GM10266 (cell line): ENCODE measurements around the gene H2AZ1.

Experiments
- DNase-seq: peaks from one replicate; pipeline ENCODE4 v3.0.0; 2012; ENCODE audit errors: extremely low spot score
- CTCF ChIP-seq: IDR thresholded peaks from 2 replicates; pipeline ENCODE4 v1.5.1; 2012; ENCODE audit warnings: mild to moderate bottlenecking, low read depth; ENCODE audit not compliant: control insufficient read depth, insufficient read depth; ENCODE audit errors: missing control alignments

Gene H2AZ1

DNA sequence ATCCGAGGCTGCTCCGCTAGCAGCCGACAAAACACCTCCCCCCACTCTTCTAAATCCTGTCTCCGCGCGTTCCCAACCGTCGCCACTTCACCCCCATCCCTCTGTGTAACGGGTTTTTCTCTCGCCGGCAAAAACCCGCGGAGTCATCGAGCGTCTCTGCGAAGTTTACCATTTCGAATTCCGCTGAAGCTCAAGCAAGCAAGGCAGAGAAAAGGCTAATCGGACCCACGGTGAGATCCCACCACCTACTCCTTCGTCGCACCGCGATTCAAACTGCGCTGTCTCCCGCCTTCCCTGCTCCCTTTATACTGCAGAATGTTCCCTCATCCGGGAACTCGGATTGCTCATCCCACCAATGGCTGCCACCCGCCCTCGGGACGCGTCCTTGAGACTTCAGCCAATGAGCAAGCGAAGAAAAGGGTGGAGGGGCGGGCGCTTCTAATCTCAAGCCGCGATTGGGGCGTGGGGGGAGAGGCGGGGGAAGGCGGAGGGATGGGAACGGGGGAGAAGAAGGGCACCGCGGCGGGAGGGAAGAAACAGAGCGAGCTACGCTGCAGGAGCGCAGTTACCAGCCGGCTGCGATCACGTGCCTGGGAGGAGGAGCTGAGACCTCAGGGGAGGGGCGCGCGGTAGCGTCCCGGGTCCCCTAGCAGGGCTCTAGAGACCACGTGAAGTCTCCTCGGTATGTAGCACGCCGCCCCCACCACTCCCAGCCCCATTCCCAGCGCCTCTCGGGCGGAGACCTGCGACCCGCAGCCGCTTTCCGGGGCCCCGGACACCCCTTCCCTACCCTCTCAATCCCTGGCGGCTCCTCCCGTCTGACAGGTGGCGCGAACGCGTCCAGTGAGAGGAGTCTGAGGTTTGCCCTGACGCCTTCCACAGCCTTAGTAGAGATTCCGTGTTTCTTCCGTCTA is at the start of gene H2AZ1:
Gene H2AZ1 (minus strand): TSS at position 277 of the 914 bp plus-strand sequence. CDS start 105 bp downstream, at position 172.
- peak; percentile 97 for DNase-seq
- no peak for TF ChIP-seq CTCF

DNA sequence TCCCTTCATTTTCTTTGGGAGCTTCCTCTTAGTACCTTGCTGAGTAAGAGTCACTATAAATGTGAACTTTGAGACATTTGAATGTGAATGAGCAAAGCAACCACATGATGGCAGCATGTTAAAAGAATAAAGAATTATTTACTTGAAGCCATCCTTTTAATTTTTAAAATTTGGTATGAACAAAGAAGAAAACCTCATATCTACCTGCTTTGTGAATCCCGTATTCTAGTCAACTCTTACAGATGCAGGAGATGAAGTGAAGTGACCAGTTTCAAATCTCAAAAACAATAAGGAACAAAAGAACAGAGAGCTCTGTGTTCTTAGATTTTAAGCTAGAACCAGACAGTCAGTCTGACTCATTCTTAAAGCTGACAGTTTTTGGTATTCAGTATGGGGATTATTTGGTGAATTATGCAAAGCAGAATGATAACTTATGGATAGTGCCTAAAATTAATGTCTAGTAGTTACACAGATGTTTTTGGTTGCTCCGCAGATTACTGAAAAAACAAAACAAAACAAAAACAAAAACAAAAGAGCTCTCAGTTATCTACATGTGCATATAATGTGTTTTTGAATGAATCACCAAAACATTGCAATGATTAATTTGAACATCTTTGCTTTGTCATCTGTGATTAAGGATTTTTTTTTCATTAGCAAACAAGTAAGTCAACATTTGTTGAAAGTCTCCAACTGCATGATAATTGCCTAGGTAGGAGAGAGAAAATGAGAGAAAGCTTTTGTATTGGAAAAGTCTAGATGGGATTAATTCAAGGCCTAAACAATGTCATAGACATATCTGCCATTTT is 48.2 kb upstream of the H2AZ1 start:
- peak; percentile 50 for TF ChIP-seq CTCF
- DNase-seq: peak; percentile 30

DNA sequence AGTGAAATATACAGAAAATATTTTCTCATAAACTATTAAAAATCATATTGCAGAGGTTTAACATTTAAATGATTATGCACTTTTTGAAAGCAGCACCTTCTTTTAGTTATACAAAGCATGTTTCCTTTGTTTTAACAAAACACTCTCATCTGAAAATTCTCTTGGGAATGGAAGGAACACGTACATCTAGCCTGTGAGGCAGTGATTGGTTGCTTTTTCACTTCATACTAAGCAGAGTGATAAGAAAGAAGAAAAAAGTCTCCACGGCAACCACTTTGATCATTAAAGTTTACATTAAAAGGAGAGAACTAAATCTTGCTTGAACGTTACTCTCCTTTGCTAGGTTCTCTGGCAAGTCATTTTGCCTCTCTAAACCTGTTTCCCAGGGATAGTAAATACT is 41.7 kb upstream of the H2AZ1 start:
- TF ChIP-seq CTCF: no peak
- DNase-seq: no peak

GRCh38 chr4:99987681-99988080 is 37.6 kb upstream of the H2AZ1 start:
- no peak for TF ChIP-seq CTCF
- DNase-seq: no peak

DNA sequence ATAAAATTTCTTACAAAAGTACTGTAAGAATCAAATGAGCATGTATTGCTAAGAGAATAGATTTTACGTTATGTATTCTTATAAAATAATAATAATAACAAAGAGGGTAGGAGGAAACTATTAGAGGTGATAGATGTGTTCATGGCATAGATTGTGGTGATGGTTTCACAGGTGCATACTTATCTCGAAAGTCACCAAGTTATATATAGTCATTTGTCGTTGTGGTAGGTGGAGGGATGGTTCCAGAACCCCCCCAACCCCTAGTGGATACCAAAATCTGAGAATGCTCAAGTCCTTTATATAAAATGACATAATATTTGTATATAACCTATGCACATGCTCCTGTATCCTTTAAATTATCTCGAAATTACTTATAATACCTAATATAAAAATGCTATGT is 36.7 kb upstream of the H2AZ1 start:
- DNase-seq: no peak
- TF ChIP-seq CTCF: no peak

GRCh38 chr4:99983289-99983943 is 33.3 kb upstream of the H2AZ1 start:
- no peak for TF ChIP-seq CTCF
- no peak for DNase-seq

GRCh38 chr4:99979872-99980271 is 29.8 kb upstream of the H2AZ1 start:
- no peak for TF ChIP-seq CTCF
- no peak for DNase-seq
